Ovary (tissue), 3 donors: ENCODE results near the gene ERG.

Experiments used
- CTCF ChIP-seq, 3 donors: fragments of 450-650 bp in 2 of 3; fragments of 200-600 bp in 1 of 3; IDR thresholded peaks; one replicate each; pipeline versions ENCODE4 v1.5.1 to v1.8.0; 2016 to 2022; ENCODE audit warnings: antibody characterized with exemption in 3 of 3, mild to moderate bottlenecking in 1 of 3
- EP300 ChIP-seq: sonication (generic); formaldehyde crosslinking; IDR thresholded peaks from one replicate; pipeline ENCODE4 v1.6.1; 2017; ENCODE audit warnings: antibody characterized with exemption
- POLR2A ChIP-seq: fragments of 450-650 bp; IDR thresholded peaks from one replicate; pipeline ENCODE4 v1.6.1; 2017; ENCODE audit warnings: antibody characterized with exemption, mild to moderate bottlenecking, moderate library complexity
- donor health status: DM: no; HTN: no; CAD: no.

GRCh38 chr21:38399103-38399502 lies 99.2 kb downstream of the ERG start:
- TF ChIP-seq CTCF (IDR thresholded peaks at IDR 0.05) (no peak), EP300 (no peak), POLR2A (no peak)
